ENCODE results near the gene PLXNA4.

GRCh38 chr7:132574223-132574622 is 2.0 kb downstream of the PLXNA4 start:
- TF ChIP-seq CTCF (IDR thresholded peaks at IDR 0.05) (no peak), POLR2A (IDR thresholded peaks at IDR 0.05) (no peak)
